NCI-H2171 (cell line): ENCODE measurements around the gene CLIC5.

ENCODE experiments used
- DNase-seq: peaks from one replicate; lab custom pipeline; 2025; lab: John Stamatoyannopoulos, UW

The CLIC5 gene

GRCh38 chr6:45997875-45998506, 17.7 kb downstream of the CLIC5 start:
- DNase-seq, result no peak

GRCh38 chr6:45991189-45991588, 24.5 kb downstream of the CLIC5 start:
- DNase-seq, result no peak

- DNase-seq, result no peak
Observed at GRCh38 chr6:45990162-45990561, 25.5 kb downstream of the CLIC5 start.

GRCh38 chr6:45988635-45989034, 27.0 kb downstream of the CLIC5 start:
- no peak for DNase-seq

- no peak for DNase-seq
Observed at GRCh38 chr6:45987856-45988255, 27.8 kb downstream of the CLIC5 start.

- no peak for DNase-seq
Observed at GRCh38 chr6:45986746-45987274, 28.9 kb downstream of the CLIC5 start.

GRCh38 chr6:45984788-45985425, 30.8 kb downstream of the CLIC5 start:
- no peak for DNase-seq

- DNase-seq, result no peak
Observed at GRCh38 chr6:45984347-45984746, 31.3 kb downstream of the CLIC5 start.

GRCh38 chr6:45983062-45983461, 32.6 kb downstream of the CLIC5 start:
- DNase-seq, result no peak

- DNase-seq, result no peak
Observed at GRCh38 chr6:45982280-45983036, 33.2 kb downstream of the CLIC5 start.

GRCh38 chr6:45981046-45981445, 34.6 kb downstream of the CLIC5 start:
- DNase-seq, result no peak

- no peak for DNase-seq
Observed at GRCh38 chr6:45979311-45979710, 36.3 kb downstream of the CLIC5 start.

GRCh38 chr6:45974596-45974995, 41.1 kb downstream of the CLIC5 start:
- no peak for DNase-seq

GRCh38 chr6:45972795-45973503, 42.7 kb downstream of the CLIC5 start:
- no peak for DNase-seq

- no peak for DNase-seq
Observed at GRCh38 chr6:45971287-45971686, 44.4 kb downstream of the CLIC5 start.

- no peak for DNase-seq
Observed at GRCh38 chr6:45970326-45970725, 45.3 kb downstream of the CLIC5 start.

GRCh38 chr6:45969883-45970282, 45.8 kb downstream of the CLIC5 start:
- DNase-seq, result no peak

GRCh38 chr6:45969026-45969425, 46.6 kb downstream of the CLIC5 start:
- no peak for DNase-seq

- no peak for DNase-seq
Observed at GRCh38 chr6:45967363-45967762, 48.3 kb downstream of the CLIC5 start.

- DNase-seq, result no peak
Observed at GRCh38 chr6:45966797-45967196, 48.9 kb downstream of the CLIC5 start.

GRCh38 chr6:45966340-45966739, 49.3 kb downstream of the CLIC5 start:
- no peak for DNase-seq

GRCh38 chr6:45965792-45966191, 49.9 kb downstream of the CLIC5 start:
- DNase-seq, result no peak
